Lower leg skin (tissue), 4 donors: Measurements from ENCODE around the gene OR9Q1. TPM values are rescaled to one million over a fixed set of nuclear protein-coding genes. Genes with fewer than 3 reads are reported as not detected.

Source experiments
- DNase-seq, 2 donors: peaks; one replicate each; pipeline ENCODE4 v3.0.0-alpha.2; 2019; ENCODE audit warnings: low spot score in 2 of 2
- H3K4me3 ChIP-seq: fragments of 200-600 bp; sonication (generic); 2 replicates; pipeline ENCODE4 v1.5.1; 2017; ENCODE audit warnings: mild to moderate bottlenecking, low read depth; ENCODE audit not compliant: poor library complexity, severe bottlenecking
- CTCF ChIP-seq, 3 donors: fragments of 450-650 bp; IDR thresholded peaks; one replicate each; pipeline ENCODE4 v1.5.1; 2016; ENCODE audit warnings: antibody characterized with exemption in 3 of 3, mild to moderate bottlenecking in 3 of 3, moderate library complexity in 2 of 3
- POLR2A ChIP-seq, 2 donors: fragments of 450-650 bp; IDR thresholded peaks; one replicate each; pipeline ENCODE4 v1.6.1; 2016 to 2017; ENCODE audit warnings: antibody characterized with exemption in 2 of 2, mild to moderate bottlenecking in 1 of 2, moderate library complexity in 1 of 2
- WGBS, 2 donors: methylation state at CpG; one replicate each; pipeline ENCODE4 v1.1.5; 2018; 5-methylcytosine and 5-hydroxymethylcytosine counted together
- intact Hi-C: fragments of 100-400 bp; cut with DNase I; formaldehyde crosslinking; loops from one replicate; pipeline ENCODE4 v1.15.0; 2023; ENCODE audit warnings: low total_unique reads
- total RNA-seq, 4 donors: library from RNA; depleted of rRNA; stranded (reverse); fragments of >200 nt; gene quantifications; one replicate each; pipeline ENCODE4 v1.1.0, GENCODE V29; 2016

Gene OR9Q1
- total RNA-seq, 4 donors from 2014 or later = not detected

- no peak overlapping the region for H3K4me3 ChIP-seq
- intact Hi-C loops = no loop called here
- no peak for DNase-seq
- TF ChIP-seq POLR2A (IDR thresholded peaks at IDR 0.05) (no peak), CTCF (IDR thresholded peaks at IDR 0.05) (no peak)
- WGBS, 2 donors = 63 to 68% methylated on average over 1 of the region's 1 CpG
These were observed 141.3 kb downstream of the OR9Q1 start for GRCh38 chr11:58164990-58165389.

GRCh38 chr11:58165504-58166106 lies 141.9 kb downstream of the OR9Q1 start:
- no peak overlapping the region for H3K4me3 ChIP-seq
- no peak for DNase-seq
- 61 to 64% methylated on average over 7 of the region's 7 CpGs for WGBS, 2 donors
- intact Hi-C loops = no loop called here
- TF ChIP-seq CTCF (IDR thresholded peaks at IDR 0.05) (no peak), POLR2A (IDR thresholded peaks at IDR 0.05) (no peak)

- intact Hi-C loops = no loop called here
- WGBS, 2 donors = 77 to 83% methylated on average over 5 of the region's 5 CpGs
- no peak overlapping the region for H3K4me3 ChIP-seq
- no peak for DNase-seq
- TF ChIP-seq POLR2A (IDR thresholded peaks at IDR 0.05) (no peak), CTCF (IDR thresholded peaks at IDR 0.05) (no peak)
These were observed 153.9 kb downstream of the OR9Q1 start for GRCh38 chr11:58177409-58178054.

DNA sequence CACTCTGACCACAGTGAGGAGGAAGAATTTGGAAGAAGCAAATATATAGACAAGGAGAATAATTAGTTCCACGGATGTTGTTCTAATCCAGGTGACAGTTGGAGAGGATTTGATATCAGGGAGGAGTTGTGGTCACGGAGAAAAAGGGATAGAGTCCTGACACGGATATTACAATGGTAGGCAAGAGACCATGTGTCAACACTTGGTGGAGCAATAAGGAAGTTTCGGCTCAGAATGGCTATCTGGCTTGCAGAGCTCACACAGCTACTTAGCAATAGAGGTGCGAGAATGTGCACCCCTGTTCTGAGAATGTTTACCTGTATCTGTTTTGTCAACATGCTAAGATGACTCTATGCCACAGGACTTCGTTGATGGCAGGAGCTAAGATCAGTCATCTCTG lies 154.8 kb downstream of the OR9Q1 start:
- WGBS, 2 donors = 84 to 86% methylated on average over 6 of the region's 6 CpGs
- no peak overlapping the region for H3K4me3 ChIP-seq
- DNase-seq = no peak
- intact Hi-C loops = no loop called here
- TF ChIP-seq CTCF (IDR thresholded peaks at IDR 0.05) = no peak
- TF ChIP-seq POLR2A (IDR thresholded peaks at IDR 0.05) = no peak

DNA sequence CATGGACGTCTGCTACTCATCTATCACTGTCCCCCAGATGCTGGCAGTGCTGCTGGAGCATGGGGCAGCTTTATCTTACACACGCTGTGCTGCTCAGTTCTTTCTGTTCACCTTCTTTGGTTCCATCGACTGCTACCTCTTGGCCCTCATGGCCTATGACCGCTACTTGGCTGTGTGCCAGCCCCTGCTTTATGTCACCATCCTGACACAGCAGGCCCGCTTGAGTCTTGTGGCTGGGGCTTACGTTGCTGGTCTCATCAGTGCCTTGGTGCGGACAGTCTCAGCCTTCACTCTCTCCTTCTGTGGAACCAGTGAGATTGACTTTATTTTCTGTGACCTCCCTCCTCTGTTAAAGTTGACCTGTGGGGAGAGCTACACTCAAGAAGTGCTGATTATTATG lies 156.0 kb downstream of the OR9Q1 start:
- 88% methylated on average over 7 of the region's 7 CpGs for WGBS, 2 donors
- intact Hi-C loops = no loop called here
- TF ChIP-seq CTCF (IDR thresholded peaks at IDR 0.05) = no peak
- no peak for TF ChIP-seq POLR2A (IDR thresholded peaks at IDR 0.05)
- H3K4me3 ChIP-seq = no peak overlapping the region
- DNase-seq = no peak

GRCh38 chr11:58186938-58187337 lies 163.3 kb downstream of the OR9Q1 start:
- WGBS, 2 donors = 80 to 83% methylated on average over 4 of the region's 4 CpGs
- TF ChIP-seq POLR2A (IDR thresholded peaks at IDR 0.05) (no peak), CTCF (IDR thresholded peaks at IDR 0.05) (no peak)
- intact Hi-C loops = no loop called here
- DNase-seq = no peak
- H3K4me3 ChIP-seq = no peak overlapping the region
